Measurements from ENCODE around the gene CREB1.

The CREB1 gene

GRCh38 chr2:207616185-207616584, 86.4 kb downstream of the CREB1 start:
- Histone ChIP-seq H3K4me1 (ENCODE audit: control extremely low read depth in 1 of 4, control insufficient read depth in 4 of 4, insufficient read depth in 4 of 4, low read length in 3 of 4) (peaks cover 14 to 24% (median 18%) of the 10 kb centered on the region in 4 experiments), H3K9me3 (ENCODE audit: control extremely low read depth in 1 of 5, control insufficient read depth in 4 of 5, insufficient read depth in 2 of 5, low read depth in 1 of 5, low read length in 4 of 5) (no peaks in the 10 kb centered on the region), H3K36me3 (ENCODE audit: control insufficient read depth in 4 of 4, insufficient read depth in 4 of 4, low read length in 3 of 4) (peaks cover 16 to 63% (median 26%) of the 10 kb centered on the region in 4 experiments), H3K27ac (ENCODE audit: insufficient read depth in 1 of 2, low read depth in 1 of 2, low read length in 2 of 2, poor library complexity in 1 of 2, severe bottlenecking in 2 of 2) (no peak overlapping the region), H3K27me3 (replicated peaks in 2 of 5; ENCODE audit: control insufficient read depth in 4 of 5, insufficient read depth in 5 of 5, low read length in 4 of 5) (no peaks in the 10 kb centered on the region), H3K4me3 (ENCODE audit: control insufficient read depth in 1 of 7, extremely low read depth in 1 of 7, insufficient read depth in 4 of 7, low read depth in 2 of 7, low read length in 6 of 7) (no peak overlapping the region)
- POLR2A ChIA-PET, result no interaction called here
- DNase-seq, result no peak
- 83% methylated on average over 3 of the region's 4 CpGs for WGBS (ENCODE audit: insufficient coverage)
- CTCF ChIA-PET, result interaction anchor here (0.9 to 4.3 kb wide), 2 partner anchors 10 to 118 kb away, joined by 3 to 13 read pairs; partner anchors contain the start of gene METTL21A

DNA sequence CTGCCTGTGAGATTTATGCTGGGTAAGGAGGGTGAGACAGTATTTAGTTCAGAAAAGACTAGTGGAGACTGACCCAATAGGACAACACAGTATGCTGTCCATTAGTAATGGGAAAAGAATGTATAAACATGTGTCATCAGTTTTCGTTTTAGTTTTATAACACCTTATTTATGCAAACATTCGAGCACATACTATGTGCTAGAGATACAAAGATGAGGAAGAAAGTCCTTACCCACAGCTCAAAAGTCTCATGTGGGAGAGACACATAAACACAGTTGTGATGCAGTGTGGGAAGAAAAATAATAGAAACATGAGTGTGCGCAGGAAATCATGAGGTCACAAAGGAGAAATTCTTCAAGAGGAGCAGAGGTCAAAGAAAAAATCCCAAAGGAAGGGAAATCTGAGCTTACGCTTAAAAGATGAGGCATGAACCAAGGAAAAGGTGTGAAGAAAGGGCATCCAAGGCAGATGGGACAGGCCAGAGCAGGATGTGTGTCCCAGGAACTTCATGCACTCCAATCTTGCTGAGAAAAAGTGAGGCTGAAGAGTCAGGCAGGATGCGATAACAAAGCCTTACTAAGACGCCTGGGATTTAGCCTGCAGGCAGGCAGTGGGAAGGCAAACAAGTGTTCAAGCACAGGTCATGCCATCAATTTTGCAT, 87.4 kb downstream of the CREB1 start:
- 95% methylated on average over 4 of the region's 6 CpGs for WGBS (ENCODE audit: insufficient coverage)
- Histone ChIP-seq H3K36me3 (ENCODE audit: control insufficient read depth in 4 of 4, insufficient read depth in 4 of 4, low read length in 3 of 4) (peaks cover 21 to 71% (median 27%) of the 10 kb centered on the region in 4 experiments), H3K9me3 (ENCODE audit: control extremely low read depth in 1 of 5, control insufficient read depth in 4 of 5, insufficient read depth in 2 of 5, low read depth in 1 of 5, low read length in 4 of 5) (no peaks in the 10 kb centered on the region), H3K4me3 (ENCODE audit: control insufficient read depth in 1 of 7, extremely low read depth in 1 of 7, insufficient read depth in 4 of 7, low read depth in 2 of 7, low read length in 6 of 7) (no peak overlapping the region), H3K27ac (ENCODE audit: insufficient read depth in 1 of 2, low read depth in 1 of 2, low read length in 2 of 2, poor library complexity in 1 of 2, severe bottlenecking in 2 of 2) (no peak overlapping the region), H3K4me1 (ENCODE audit: control extremely low read depth in 1 of 4, control insufficient read depth in 4 of 4, insufficient read depth in 4 of 4, low read length in 3 of 4) (peaks cover 14 to 33% (median 18%) of the 10 kb centered on the region in 4 experiments), H3K27me3 (replicated peaks in 2 of 5; ENCODE audit: control insufficient read depth in 4 of 5, insufficient read depth in 5 of 5, low read length in 4 of 5) (no peaks in the 10 kb centered on the region)
- ChIA-PET POLR2A (no interaction called here), CTCF (interaction anchor here (4.3 kb wide), 1 partner anchor 9 kb away, joined by 13 read pairs; the partner anchor contains the start of gene METTL21A)
- no peak for DNase-seq

- Histone ChIP-seq H3K9me3 (ENCODE audit: control extremely low read depth in 1 of 5, control insufficient read depth in 4 of 5, insufficient read depth in 2 of 5, low read depth in 1 of 5, low read length in 4 of 5) (no peaks in the 10 kb centered on the region), H3K27me3 (replicated peaks in 2 of 5; ENCODE audit: control insufficient read depth in 4 of 5, insufficient read depth in 5 of 5, low read length in 4 of 5) (no peaks in the 10 kb centered on the region), H3K27ac (ENCODE audit: insufficient read depth in 1 of 2, low read depth in 1 of 2, low read length in 2 of 2, poor library complexity in 1 of 2, severe bottlenecking in 2 of 2) (peak overlapping the region; percentile 25 to 74), H3K4me3 (ENCODE audit: control insufficient read depth in 1 of 7, extremely low read depth in 1 of 7, insufficient read depth in 4 of 7, low read depth in 2 of 7, low read length in 6 of 7) (peak overlapping the region in 1 of 7 experiments; percentile 23), H3K36me3 (ENCODE audit: control insufficient read depth in 4 of 4, insufficient read depth in 4 of 4, low read length in 3 of 4) (peaks cover 19 to 55% (median 27%) of the 10 kb centered on the region in 4 experiments), H3K4me1 (ENCODE audit: control extremely low read depth in 1 of 4, control insufficient read depth in 4 of 4, insufficient read depth in 4 of 4, low read length in 3 of 4) (peaks cover 14 to 55% (median 26%) of the 10 kb centered on the region in 4 experiments)
- peak; percentile 67 to 92 (median 89) for DNase-seq
- WGBS (ENCODE audit: insufficient coverage), result no CpG with 5 or more reads among the region's 4 CpGs
- CTCF ChIA-PET, result interaction anchor here (1.0 kb wide), 1 partner anchor 12 kb away, joined by 3 read pairs; no protein-coding TSS in a partner anchor
- POLR2A ChIA-PET, result no interaction called here
Measured at GRCh38 chr2:207619764-207620203, 90.0 kb downstream of the CREB1 start.

DNA sequence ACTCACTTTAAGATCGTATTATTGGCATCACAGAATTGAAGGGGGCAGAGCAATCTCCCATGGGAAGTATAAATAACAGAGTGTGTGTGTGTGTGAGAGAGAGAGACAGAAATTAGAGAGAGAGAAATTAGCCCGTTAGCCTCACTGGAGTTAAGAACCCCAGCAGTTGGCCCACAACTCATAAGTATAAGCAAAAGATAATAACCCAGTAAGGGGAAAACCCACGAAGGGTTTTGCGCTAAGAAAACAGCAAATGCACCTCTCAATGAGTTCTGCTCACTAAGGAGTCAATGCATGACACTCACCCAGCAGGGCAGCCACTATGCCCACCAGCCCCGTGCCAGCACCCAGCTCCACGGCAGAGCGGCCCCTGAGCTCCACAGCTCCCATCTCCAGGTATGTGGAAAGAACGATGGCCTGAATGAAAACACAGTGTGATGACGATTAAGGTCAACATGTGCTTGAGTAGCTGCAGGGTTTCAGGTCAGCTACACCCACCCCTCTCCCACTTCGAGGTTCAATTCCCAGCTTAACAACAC, 91.8 kb downstream of the CREB1 start:
- WGBS (ENCODE audit: insufficient coverage), result 90% methylated on average over 8 of the region's 10 CpGs
- Histone ChIP-seq H3K4me3 (ENCODE audit: control insufficient read depth in 1 of 7, extremely low read depth in 1 of 7, insufficient read depth in 4 of 7, low read depth in 2 of 7, low read length in 6 of 7) (no peak overlapping the region), H3K4me1 (ENCODE audit: control extremely low read depth in 1 of 4, control insufficient read depth in 4 of 4, insufficient read depth in 4 of 4, low read length in 3 of 4) (peaks cover 14 to 66% (median 35%) of the 10 kb centered on the region in 4 experiments), H3K27ac (ENCODE audit: insufficient read depth in 1 of 2, low read depth in 1 of 2, low read length in 2 of 2, poor library complexity in 1 of 2, severe bottlenecking in 2 of 2) (peak overlapping the region in 1 of 2 experiments; percentile 15), H3K27me3 (replicated peaks in 2 of 5; ENCODE audit: control insufficient read depth in 4 of 5, insufficient read depth in 5 of 5, low read length in 4 of 5) (no peaks in the 10 kb centered on the region), H3K36me3 (ENCODE audit: control insufficient read depth in 4 of 4, insufficient read depth in 4 of 4, low read length in 3 of 4) (peaks cover 13 to 42% (median 20%) of the 10 kb centered on the region in 4 experiments), H3K9me3 (ENCODE audit: control extremely low read depth in 1 of 5, control insufficient read depth in 4 of 5, insufficient read depth in 2 of 5, low read depth in 1 of 5, low read length in 4 of 5) (no peaks in the 10 kb centered on the region)
- POLR2A ChIA-PET, result no interaction called here
- peak in 1 of 3 donors; percentile 46 for DNase-seq
- CTCF ChIA-PET, result interaction anchor here (1.0 to 1.3 kb wide), 4 partner anchors 9 to 426 kb away, joined by 3 to 4 read pairs (median 3); no protein-coding TSS in a partner anchor

DNA sequence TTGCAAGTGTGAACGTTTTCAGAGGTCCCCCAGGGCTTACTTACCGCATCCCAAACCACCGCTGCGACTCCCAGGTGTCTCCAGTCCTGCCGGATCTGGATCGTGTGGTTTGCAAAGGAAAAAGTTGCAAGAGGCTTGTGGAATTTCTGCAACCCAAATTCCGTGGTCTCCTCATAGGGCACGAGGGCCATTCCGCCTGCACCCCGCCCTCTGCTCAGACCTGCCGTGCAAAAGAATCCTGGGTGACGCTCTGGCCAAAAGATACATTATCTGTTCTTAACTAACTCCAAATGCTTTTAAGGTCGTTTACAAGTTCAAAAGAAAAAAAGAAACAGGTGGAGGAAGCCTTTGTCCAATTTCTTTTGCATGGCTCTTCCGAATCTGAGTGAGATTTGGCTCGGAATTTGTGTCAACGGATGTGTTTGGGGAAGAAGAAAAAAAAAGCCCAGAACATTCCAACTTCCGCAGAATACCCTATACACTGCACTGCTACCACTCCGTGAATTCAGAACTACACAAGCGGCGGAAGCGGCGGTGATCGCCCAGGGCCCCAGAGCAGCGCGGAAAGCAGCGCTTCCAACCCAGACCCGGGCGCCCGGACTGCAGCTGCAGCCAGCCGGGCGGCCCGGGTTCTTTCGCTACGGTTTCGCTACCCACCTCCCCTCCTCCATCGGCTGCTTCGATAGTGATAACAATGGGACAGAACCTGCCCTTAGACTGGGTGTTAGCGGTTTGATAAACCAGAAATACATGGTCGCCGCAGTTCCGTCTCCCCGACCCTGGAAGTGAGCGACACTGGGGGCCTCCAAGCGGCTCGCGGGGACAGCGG, 94.6 kb downstream of the CREB1 start:
- POLR2A ChIA-PET, result interaction anchor here (1.4 to 2.3 kb wide), 3 partner anchors 87 to 94 kb away, joined by 7 to 11 read pairs (median 9); partner anchors contain the start of genes CCNYL1 and CREB1
- Histone ChIP-seq H3K27ac (ENCODE audit: insufficient read depth in 1 of 2, low read depth in 1 of 2, low read length in 2 of 2, poor library complexity in 1 of 2, severe bottlenecking in 2 of 2) (peak overlapping the region; percentile 92 to 95), H3K4me3 (ENCODE audit: control insufficient read depth in 1 of 7, extremely low read depth in 1 of 7, insufficient read depth in 4 of 7, low read depth in 2 of 7, low read length in 6 of 7) (peak overlapping the region; percentile 78 to 96 (median 90)), H3K9me3 (ENCODE audit: control extremely low read depth in 1 of 5, control insufficient read depth in 4 of 5, insufficient read depth in 2 of 5, low read depth in 1 of 5, low read length in 4 of 5) (no peaks in the 10 kb centered on the region), H3K36me3 (ENCODE audit: control insufficient read depth in 4 of 4, insufficient read depth in 4 of 4, low read length in 3 of 4) (peaks cover 5 to 21% (median 14%) of the 10 kb centered on the region in 4 experiments), H3K27me3 (replicated peaks in 2 of 5; ENCODE audit: control insufficient read depth in 4 of 5, insufficient read depth in 5 of 5, low read length in 4 of 5) (no peaks in the 10 kb centered on the region), H3K4me1 (ENCODE audit: control extremely low read depth in 1 of 4, control insufficient read depth in 4 of 4, insufficient read depth in 4 of 4, low read length in 3 of 4) (peaks cover 5 to 64% (median 35%) of the 10 kb centered on the region in 4 experiments)
- 2% methylated on average over 41 of the region's 47 CpGs for WGBS (ENCODE audit: insufficient coverage)
- peak; percentile 57 to 77 (median 72) for DNase-seq
- CTCF ChIA-PET, result interaction anchor here (0.6 to 5.4 kb wide), 9 partner anchors 9 to 416 kb away, joined by 3 to 33 read pairs (median 6); no protein-coding TSS in a partner anchor

DNA sequence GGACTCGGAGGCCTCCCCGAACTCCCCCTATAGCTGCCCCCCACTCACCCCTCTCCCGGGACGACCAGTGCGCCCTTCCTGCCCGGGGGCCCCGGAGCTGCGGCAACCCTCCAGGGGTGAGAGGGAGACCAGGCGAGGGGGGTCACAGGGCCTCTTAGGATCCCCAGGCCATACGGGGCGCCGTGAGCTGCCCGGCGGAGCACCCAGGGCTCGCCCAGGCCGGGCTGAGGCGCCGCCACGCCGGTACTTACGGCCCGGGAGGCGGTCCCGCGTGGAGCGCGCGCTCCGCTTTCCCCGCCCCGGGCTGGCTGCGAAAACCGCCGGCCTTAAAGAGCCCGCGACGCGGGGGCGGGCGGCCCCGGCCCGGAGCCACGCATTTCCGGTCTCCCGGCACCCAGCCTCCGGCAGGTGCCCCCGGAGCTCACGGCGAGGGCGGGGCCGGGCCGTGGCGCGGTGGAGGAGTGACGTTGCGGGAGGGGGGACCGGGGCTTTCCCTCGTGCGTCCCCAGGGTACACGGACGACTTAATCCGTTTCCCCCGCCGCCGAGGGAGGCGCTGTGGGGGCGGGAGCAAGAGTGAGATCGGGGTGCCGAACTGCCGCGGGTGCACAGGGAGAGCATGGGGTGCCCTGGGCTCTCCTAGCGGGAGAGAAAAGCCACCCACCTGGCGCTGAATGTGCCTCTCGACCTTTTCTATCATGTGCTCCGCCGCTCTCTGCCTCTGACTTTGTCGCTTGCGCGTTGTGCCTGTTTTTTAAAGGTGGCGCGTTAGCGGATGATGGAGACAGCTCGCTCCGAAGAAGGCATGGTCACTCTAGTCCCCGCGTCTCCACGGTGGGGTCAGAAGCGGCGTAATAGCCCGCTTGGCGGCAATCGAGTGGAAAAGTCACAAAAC, 95.5 kb downstream of the CREB1 start, which contains the start of gene METTL21A:
METTL21A (minus strand) TSS at position 381 of the 894 bp plus-strand sequence. CDS start 1,019 bp downstream, outside the sequence.
- H3K9me3 ChIP-seq (ENCODE audit: control extremely low read depth in 1 of 5, control insufficient read depth in 4 of 5, insufficient read depth in 2 of 5, low read depth in 1 of 5, low read length in 4 of 5), result no peaks in the 10 kb centered on the region
- WGBS (ENCODE audit: insufficient coverage), result 0% methylated on average over 79 of the region's 92 CpGs
- peak within 1 kb of the TSS; percentile 92 to 95 for H3K27ac ChIP-seq (ENCODE audit: insufficient read depth in 1 of 2, low read depth in 1 of 2, low read length in 2 of 2, poor library complexity in 1 of 2, severe bottlenecking in 2 of 2)
- H3K4me3 ChIP-seq (ENCODE audit: control insufficient read depth in 1 of 7, extremely low read depth in 1 of 7, insufficient read depth in 4 of 7, low read depth in 2 of 7, low read length in 6 of 7), result peak within 1 kb of the TSS; percentile 78 to 96 (median 90)
- CTCF ChIA-PET, result interaction anchor here (0.6 to 5.4 kb wide), 21 partner anchors 8 to 416 kb away, joined by 3 to 33 read pairs (median 5); partner anchors contain the start of genes CCNYL1 and CREB1
- POLR2A ChIA-PET, result interaction anchor here (1.1 to 2.3 kb wide), 4 partner anchors 54 to 95 kb away, joined by 4 to 11 read pairs (median 8); partner anchors contain the start of genes CCNYL1 and CREB1
- peaks cover 5 to 21% (median 14%) of the 10 kb centered on the region in 4 experiments for H3K36me3 ChIP-seq (ENCODE audit: control insufficient read depth in 4 of 4, insufficient read depth in 4 of 4, low read length in 3 of 4)
- H3K4me1 ChIP-seq (ENCODE audit: control extremely low read depth in 1 of 4, control insufficient read depth in 4 of 4, insufficient read depth in 4 of 4, low read length in 3 of 4), result peaks cover 5 to 56% (median 30%) of the 10 kb centered on the region in 4 experiments
- H3K27me3 ChIP-seq (replicated peaks in 2 of 5; ENCODE audit: control insufficient read depth in 4 of 5, insufficient read depth in 5 of 5, low read length in 4 of 5), result no peaks in the 10 kb centered on the region
- DNase-seq, result peak; percentile 95 to 98 (median 97)
